GM23338 (cell line): ENCODE data around the gene SHFL. TPM values are rescaled to one million over a fixed set of nuclear protein-coding genes. Genes with fewer than 3 reads are reported as not detected.
A peak's percentile ranks its signal among the peaks of the same experiment; 100 is the strongest.

ENCODE experiments used
- ATAC-seq: fragments of 200-7000 bp; cut with Tn5 transposase; 3 replicates; pipeline ENCODE4 v1.9.1; 2020
- DNase-seq: peaks from one replicate; pipeline ENCODE4 v3.0.0-alpha.2; 2015; ENCODE audit warnings: low spot score
- H2AFZ ChIP-seq: fragments of 200-600 bp; sonication (generic); 2 replicates; pipeline ENCODE4 v1.8.0; 2016; ENCODE audit warnings: antibody characterized with exemption, mild to moderate bottlenecking, moderate library complexity
- H3F3A ChIP-seq: fragments of 200-600 bp; sonication (generic); replicated peaks from 2 replicates; pipeline ENCODE4 v1.8.0; 2017; ENCODE audit warnings: antibody characterized with exemption, mixed run types, low read depth
- H3K27ac ChIP-seq: fragments of 200-600 bp; sonication (generic); 2 replicates; pipeline ENCODE4 v1.6.1; 2016; ENCODE audit warnings: low read depth
- H3K27me3 ChIP-seq: fragments of 200-600 bp; sonication (generic); 2 replicates; pipeline ENCODE4 v1.8.0; 2016; ENCODE audit warnings: mild to moderate bottlenecking, mixed run types, moderate library complexity; ENCODE audit not compliant: insufficient read depth
- H3K36me3 ChIP-seq: fragments of 200-600 bp; sonication (generic); 2 replicates; pipeline ENCODE4 v1.8.0; 2016; ENCODE audit warnings: mild to moderate bottlenecking; ENCODE audit not compliant: insufficient read depth
- H3K4me1 ChIP-seq: fragments of 200-600 bp; sonication (generic); 2 replicates; pipeline ENCODE4 v1.8.0; 2016; ENCODE audit warnings: mild to moderate bottlenecking, moderate library complexity; ENCODE audit not compliant: insufficient read depth
- H3K4me2 ChIP-seq: fragments of 200-600 bp; sonication (generic); 2 replicates; pipeline ENCODE4 v1.7.1; 2017; ENCODE audit warnings: mixed run types
- H3K4me3 ChIP-seq: fragments of 200-600 bp; sonication (generic); 2 replicates; pipeline ENCODE4 v1.6.1; 2016; ENCODE audit warnings: mixed run types
- H3K79me2 ChIP-seq: fragments of 200-600 bp; sonication (generic); replicated peaks from 2 replicates; pipeline ENCODE4 v1.8.0; 2017; ENCODE audit warnings: mild to moderate bottlenecking; ENCODE audit not compliant: insufficient read depth
- H3K9me2 ChIP-seq: fragments of 200-600 bp; sonication (generic); 2 replicates; pipeline ENCODE4 v1.8.0; 2017; ENCODE audit not compliant: insufficient read depth
- H4K20me1 ChIP-seq: fragments of 200-600 bp; sonication (generic); replicated peaks from 2 replicates; pipeline ENCODE4 v1.8.0; 2017; ENCODE audit warnings: mild to moderate bottlenecking; ENCODE audit not compliant: insufficient read depth
- H3K27ac Mint-ChIP-seq: 2 replicates; pipeline ENCODE4 v1.8.0; 2020; ENCODE audit warnings: inconsistent platforms, mild to moderate bottlenecking, moderate library complexity, mixed read lengths
- H3K27me3 Mint-ChIP-seq: 3 replicates; pipeline ENCODE4 v1.8.0; 2022; ENCODE audit warnings: low read depth, mild to moderate bottlenecking, moderate library complexity, mixed read lengths, inconsistent platforms; ENCODE audit not compliant: insufficient read depth, poor library complexity
- H3K36me3 Mint-ChIP-seq: 3 replicates; pipeline ENCODE4 v1.8.0; 2021; ENCODE audit warnings: low read depth, mild to moderate bottlenecking, inconsistent platforms, moderate library complexity, mixed read lengths
- H3K4me1 Mint-ChIP-seq: 3 replicates; pipeline ENCODE4 v1.8.0; 2020; ENCODE audit warnings: mild to moderate bottlenecking, inconsistent platforms, mixed read lengths
- H3K4me3 Mint-ChIP-seq: 3 replicates; pipeline ENCODE4 v1.8.0; 2021; ENCODE audit warnings: moderate library complexity, mild to moderate bottlenecking, inconsistent platforms, mixed read lengths
- H3K9me3 Mint-ChIP-seq: 3 replicates; pipeline ENCODE4 v1.8.0; 2020; ENCODE audit warnings: moderate library complexity, mild to moderate bottlenecking, inconsistent platforms, mixed read lengths
- CREB1 ChIP-seq: fragments of 250-450 bp; sonication (Bioruptor Pico); IDR thresholded peaks from 2 replicates; pipeline ENCODE4 v1.5.0; 2020; ENCODE audit warnings: low read depth, mild to moderate bottlenecking, moderate library complexity
- CTCF ChIP-seq, 2 experiments: fragments of 200-600 bp in 1 of 2; sonication (generic) in 1 of 2; conservative IDR thresholded peaks; 2 replicates each; pipeline versions ENCODE4 v1.5.1 to v1.6.1; 2016 to 2017; ENCODE audit warnings: antibody characterized with exemption in 2 of 2, low read depth in 2 of 2, mild to moderate bottlenecking in 2 of 2, moderate library complexity in 1 of 2
- ETS1 ChIP-seq: IDR thresholded peaks from 2 replicates; pipeline ENCODE4 v1.6.1; 2016; ENCODE audit warnings: antibody characterized with exemption
- JUNB ChIP-seq: IDR thresholded peaks from one replicate; pipeline ENCODE4 v1.6.1; 2016; ENCODE audit warnings: antibody characterized with exemption; ENCODE audit not compliant: unreplicated experiment
- NANOG ChIP-seq: IDR thresholded peaks from 2 replicates; pipeline ENCODE4 v1.6.1; 2016; ENCODE audit warnings: antibody characterized with exemption, borderline replicate concordance
- REST ChIP-seq: IDR thresholded peaks from one replicate; pipeline ENCODE4 v1.6.1; 2018; ENCODE audit warnings: antibody characterized with exemption; ENCODE audit not compliant: unreplicated experiment
- STAT1 ChIP-seq: IDR thresholded peaks from one replicate; pipeline ENCODE4 v1.6.1; 2016; ENCODE audit warnings: antibody characterized with exemption; ENCODE audit not compliant: unreplicated experiment
- polyA plus RNA-seq: library from polyadenylated mRNA; unstranded; fragments of >200 nt; fragmentation: Nextera tagmentation; extraction: Ambion mirVana; gene quantifications from 2 replicates; pipeline ENCODE4 v1.2.1, GENCODE V29; 2016
- total RNA-seq: library from RNA; depleted of rRNA; stranded (reverse); fragments of >200 nt; shearing (Covaris generic); gene quantifications from 2 replicates; pipeline ENCODE4 v1.2.3, GENCODE V29; 2014

SHFL gene
- total and polyA plus RNA-seq, 2 experiments from 2014 or later = 31.7 to 32.1 TPM

- Histone ChIP-seq H3K36me3 (no peaks in the 10 kb centered on the region), H3K79me2 (no peaks in the 10 kb centered on the region), H3K27ac (no peak overlapping the region), H3F3A (no peaks in the 10 kb centered on the region), H4K20me1 (peaks cover 8% of the 10 kb centered on the region; the same call in 1 of the 2 replicates), H3K9me2 (no peaks in the 10 kb centered on the region), H3K4me3 (peak overlapping the region; percentile 95), H2AFZ (peak overlapping the region; percentile 86), H3K4me1 (no peaks in the 10 kb centered on the region; the same call in 1 of the 2 replicates), H3K27me3 (no peaks in the 10 kb centered on the region), H3K4me2 (peak overlapping the region; percentile 92)
- peak overlapping the region; percentile 81 for H3K4me3 Mint-ChIP-seq
- no peak for TF ChIP-seq CREB1 (CRISPR knock-in tag)
- TF ChIP-seq CTCF (conservative IDR thresholded peaks at IDR 0.05; ENCODE audit: low read depth in 2 of 2) = no peak
- TF ChIP-seq REST = no peak
- no peak for TF ChIP-seq JUNB
- TF ChIP-seq NANOG = no peak
- no peak for TF ChIP-seq ETS1
- no peak for TF ChIP-seq STAT1
- no peaks in the 10 kb centered on the region for H3K9me3 Mint-ChIP-seq
- H3K27me3 Mint-ChIP-seq = peaks cover 13% of the 10 kb centered on the region
- no peak overlapping the region for H3K27ac Mint-ChIP-seq
- ATAC-seq = peak; percentile 52
- peak; percentile 64 for DNase-seq
- H3K4me1 Mint-ChIP-seq = no peaks in the 10 kb centered on the region; the same call in 2 of the 3 replicates
- peaks cover 7% of the 10 kb centered on the region for H3K36me3 Mint-ChIP-seq
These were observed 575 bp downstream of the SHFL start for GRCh38 chr19:10086591-10087192.
